Fibroblast of lung (primary cell): Measurements from ENCODE around the gene GOLGA1. TPM values are rescaled to one million over a fixed set of nuclear protein-coding genes. Genes with fewer than 3 reads are reported as not detected.
A peak's percentile ranks its signal among the peaks of the same experiment; 100 is the strongest.

Source experiments
- DNase-seq, 2 donors: peaks; one replicate each; pipeline versions ENCODE4 v3.0.0 to v3.0.0-alpha.2; 2010; ENCODE audit warnings: low read depth in 2 of 2
- H2AFZ ChIP-seq: 2 replicates; pipeline ENCODE4 v1.5.1; 2012; ENCODE audit warnings: low read length, control low read depth, inconsistent platforms
- H3K27ac ChIP-seq: 2 replicates; pipeline ENCODE4 v1.5.1; 2011; ENCODE audit warnings: low read length, control low read depth; ENCODE audit not compliant: insufficient read depth
- H3K27me3 ChIP-seq: 2 replicates; pipeline ENCODE4 v1.5.1; 2011; ENCODE audit warnings: mild to moderate bottlenecking, low read length; ENCODE audit not compliant: control insufficient read depth, insufficient read depth
- H3K36me3 ChIP-seq: 2 replicates; pipeline ENCODE4 v1.5.1; 2011; ENCODE audit warnings: low read length; ENCODE audit not compliant: control insufficient read depth, insufficient read depth
- H3K4me1 ChIP-seq: 2 replicates; pipeline ENCODE4 v1.5.1; 2011; ENCODE audit warnings: low read length; ENCODE audit not compliant: control insufficient read depth, insufficient read depth; ENCODE audit errors: extremely low read depth
- H3K4me2 ChIP-seq: 2 replicates; pipeline ENCODE4 v1.5.1; 2011; ENCODE audit warnings: low read length, control low read depth; ENCODE audit not compliant: insufficient read depth; ENCODE audit errors: extremely low read depth
- H3K4me3 ChIP-seq, 4 experiments: fragments of 200-600 bp in 1 of 4; sonication (generic) in 1 of 4; replicated peaks in 1 of 4; 2 replicates each; pipeline ENCODE4 v1.5.1; 2011 to 2016; ENCODE audit warnings: low read length in 4 of 4, low read depth in 3 of 4, mild to moderate bottlenecking in 3 of 4, control low read depth in 2 of 4, inconsistent platforms in 1 of 4, mixed read lengths in 1 of 4; ENCODE audit not compliant: insufficient read depth in 1 of 4; ENCODE audit errors: control extremely low read depth in 1 of 4
- H3K79me2 ChIP-seq: 2 replicates; pipeline ENCODE4 v1.5.1; 2012; ENCODE audit warnings: mild to moderate bottlenecking, low read length, inconsistent platforms; ENCODE audit not compliant: control insufficient read depth, insufficient read depth
- H3K9ac ChIP-seq: 2 replicates; pipeline ENCODE4 v1.5.1; 2011; ENCODE audit warnings: mild to moderate bottlenecking, low read length, control low read depth; ENCODE audit not compliant: insufficient read depth
- H3K9me3 ChIP-seq: 2 replicates; pipeline ENCODE4 v1.5.1; 2012; ENCODE audit warnings: low read depth, low read length; ENCODE audit not compliant: control insufficient read depth, insufficient read depth
- H4K20me1 ChIP-seq: 2 replicates; pipeline ENCODE4 v1.5.1; 2011; ENCODE audit warnings: low read length; ENCODE audit not compliant: control insufficient read depth, insufficient read depth; ENCODE audit errors: extremely low read depth
- EZH2 ChIP-seq: IDR thresholded peaks from 2 replicates; pipeline ENCODE4 v1.5.1; 2012; ENCODE audit warnings: low read length, control low read depth, mild to moderate bottlenecking; ENCODE audit errors: missing control alignments
- polyA plus RNA-seq, 2 donors: library from polyadenylated mRNA; depleted of rRNA in 1 of 2; stranded (reverse) in 1 of 2; unstranded in 1 of 2; fragments of >200 nt; gene quantifications; 2 replicates each; pipeline ENCODE4 v1.2.1, GENCODE V29; 2011 to 2012; ENCODE audit warnings: missing spikeins in 1 of 2
- total RNA-seq: library from RNA; depleted of rRNA; stranded (reverse); fragments of >200 nt; gene quantifications from 2 replicates; pipeline ENCODE4 v1.2.1, GENCODE V29; 2014
- TF ChIP-seq, protein P1 (sequence below), 2 donors: IDR thresholded peaks in 1 of 2; conservative IDR thresholded peaks in 1 of 2; 1 replicate in 1 of 2; 2 replicates in 1 of 2; pipeline ENCODE4 v1.5.1; 2011 to 2012; ENCODE audit warnings: low read length in 2 of 2, control low read depth in 1 of 2, inconsistent platforms in 1 of 2, low read depth in 1 of 2, mild to moderate bottlenecking in 1 of 2

Gene GOLGA1
- total and polyA plus RNA-seq, 2 donors (not counting 1 experiment from before 2014, with no cell fraction given) = 12.0 to 15.9 TPM

DNA sequence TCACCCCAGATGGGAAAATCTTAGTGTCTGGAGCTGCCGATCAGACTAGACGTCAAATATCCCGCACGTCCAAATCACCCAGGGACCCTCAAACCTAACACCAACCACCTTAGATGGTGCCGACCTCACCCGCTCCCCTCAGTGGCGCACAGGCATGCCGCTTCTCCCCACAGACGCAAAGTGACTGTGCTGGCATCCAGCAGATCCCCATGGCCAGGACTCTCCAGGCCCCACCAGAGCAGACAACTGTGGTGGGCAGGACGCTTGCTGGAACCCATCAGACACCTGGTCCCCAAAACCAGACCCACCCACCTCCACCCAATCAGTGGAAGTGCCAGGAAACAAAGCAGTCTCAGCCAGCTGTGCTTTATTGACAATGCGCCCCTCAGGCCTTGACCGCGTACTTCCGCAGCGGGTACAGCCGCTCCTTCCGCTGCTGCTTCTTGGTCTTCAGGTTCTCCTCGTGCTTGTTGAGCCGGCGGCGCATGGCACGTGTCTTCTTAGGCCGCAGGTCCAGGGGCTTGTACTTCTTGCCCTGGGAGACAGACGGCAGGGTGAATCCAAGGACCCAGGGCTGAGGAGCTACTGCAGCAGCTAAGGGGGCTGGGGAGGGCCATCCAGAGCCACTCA lies 83.2 kb downstream of the GOLGA1 start:
- H3K4me3 ChIP-seq = no peak overlapping the region
- no peak for DNase-seq
- H3K79me2 ChIP-seq = peaks cover 36% of the 10 kb centered on the region
- no peak overlapping the region for H2AFZ ChIP-seq
- no peak overlapping the region for H3K9ac ChIP-seq
- peaks cover 4% of the 10 kb centered on the region for H4K20me1 ChIP-seq
- no peaks in the 10 kb centered on the region for H3K27me3 ChIP-seq
- no peak for TF ChIP-seq EZH2
- TF ChIP-seq, protein P1, sequence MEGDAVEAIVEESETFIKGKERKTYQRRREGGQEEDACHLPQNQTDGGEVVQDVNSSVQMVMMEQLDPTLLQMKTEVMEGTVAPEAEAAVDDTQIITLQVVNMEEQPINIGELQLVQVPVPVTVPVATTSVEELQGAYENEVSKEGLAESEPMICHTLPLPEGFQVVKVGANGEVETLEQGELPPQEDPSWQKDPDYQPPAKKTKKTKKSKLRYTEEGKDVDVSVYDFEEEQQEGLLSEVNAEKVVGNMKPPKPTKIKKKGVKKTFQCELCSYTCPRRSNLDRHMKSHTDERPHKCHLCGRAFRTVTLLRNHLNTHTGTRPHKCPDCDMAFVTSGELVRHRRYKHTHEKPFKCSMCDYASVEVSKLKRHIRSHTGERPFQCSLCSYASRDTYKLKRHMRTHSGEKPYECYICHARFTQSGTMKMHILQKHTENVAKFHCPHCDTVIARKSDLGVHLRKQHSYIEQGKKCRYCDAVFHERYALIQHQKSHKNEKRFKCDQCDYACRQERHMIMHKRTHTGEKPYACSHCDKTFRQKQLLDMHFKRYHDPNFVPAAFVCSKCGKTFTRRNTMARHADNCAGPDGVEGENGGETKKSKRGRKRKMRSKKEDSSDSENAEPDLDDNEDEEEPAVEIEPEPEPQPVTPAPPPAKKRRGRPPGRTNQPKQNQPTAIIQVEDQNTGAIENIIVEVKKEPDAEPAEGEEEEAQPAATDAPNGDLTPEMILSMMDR (conservative IDR thresholded peaks at IDR 0.05 in 1 of 2, IDR thresholded peaks at IDR 0.05 in 1 of 2; ENCODE audit: low read depth in 1 of 2, low read length in 2 of 2) = no peak
- peaks cover 5% of the 10 kb centered on the region for H3K4me1 ChIP-seq
- H3K27ac ChIP-seq = no peak overlapping the region
- H3K4me2 ChIP-seq = no peak overlapping the region
- no peaks in the 10 kb centered on the region for H3K9me3 ChIP-seq
- peaks cover 36% of the 10 kb centered on the region for H3K36me3 ChIP-seq

DNA sequence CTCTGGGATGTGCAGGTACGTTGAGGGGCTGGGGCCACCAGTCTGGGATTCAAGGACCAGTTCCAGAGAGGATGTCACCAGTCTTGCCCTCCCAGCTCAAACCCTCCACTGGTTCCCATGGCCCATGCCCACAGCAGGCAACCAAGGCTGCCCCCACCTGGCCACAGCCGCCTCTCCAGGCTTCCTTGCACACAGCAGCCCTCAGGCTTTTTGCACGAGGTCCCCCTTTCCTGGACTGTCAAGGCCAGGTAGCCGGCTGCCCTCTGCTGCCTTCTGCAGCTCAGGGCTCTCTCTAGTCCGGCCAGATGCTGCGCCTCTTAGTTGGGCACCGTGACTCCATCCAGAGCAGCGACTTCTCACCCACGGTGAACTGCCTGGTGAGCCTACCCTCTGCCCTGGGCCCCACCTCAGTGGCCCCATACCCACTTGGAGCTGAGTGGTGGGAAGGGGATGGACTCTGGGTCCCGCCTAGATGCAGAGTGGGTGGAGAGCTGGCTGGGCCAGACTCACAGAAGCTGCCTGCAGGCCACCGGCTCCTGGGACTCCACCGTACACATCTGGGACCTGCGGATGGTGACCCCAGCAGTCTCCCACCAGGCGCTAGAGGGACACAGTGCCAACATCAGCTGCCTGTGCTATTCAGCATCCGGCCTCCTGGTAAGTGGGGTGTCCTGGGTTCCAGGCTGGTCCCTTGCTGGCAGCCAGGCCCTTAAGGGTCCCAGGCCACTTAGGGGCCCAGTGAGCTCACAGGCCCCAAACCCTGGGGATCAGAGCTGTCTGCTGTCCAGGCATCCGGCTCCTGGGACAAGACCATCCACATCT lies 84.7 kb downstream of the GOLGA1 start:
- Histone ChIP-seq H2AFZ (no peak overlapping the region), H3K4me1 (peaks cover 6% of the 10 kb centered on the region), H4K20me1 (peaks cover 4% of the 10 kb centered on the region), H3K27ac (no peak overlapping the region), H3K36me3 (peaks cover 36% of the 10 kb centered on the region), H3K27me3 (no peaks in the 10 kb centered on the region), H3K4me2 (no peak overlapping the region), H3K4me3 (no peak overlapping the region), H3K79me2 (peaks cover 30% of the 10 kb centered on the region), H3K9ac (no peak overlapping the region), H3K9me3 (no peaks in the 10 kb centered on the region)
- TF ChIP-seq, protein P1 (conservative IDR thresholded peaks at IDR 0.05 in 1 of 2, IDR thresholded peaks at IDR 0.05 in 1 of 2; ENCODE audit: low read depth in 1 of 2, low read length in 2 of 2) = peak in 1 of 2 donors; percentile 35
- TF ChIP-seq EZH2 = no peak
- DNase-seq = peak in 1 of 2 donors; percentile 23

DNA sequence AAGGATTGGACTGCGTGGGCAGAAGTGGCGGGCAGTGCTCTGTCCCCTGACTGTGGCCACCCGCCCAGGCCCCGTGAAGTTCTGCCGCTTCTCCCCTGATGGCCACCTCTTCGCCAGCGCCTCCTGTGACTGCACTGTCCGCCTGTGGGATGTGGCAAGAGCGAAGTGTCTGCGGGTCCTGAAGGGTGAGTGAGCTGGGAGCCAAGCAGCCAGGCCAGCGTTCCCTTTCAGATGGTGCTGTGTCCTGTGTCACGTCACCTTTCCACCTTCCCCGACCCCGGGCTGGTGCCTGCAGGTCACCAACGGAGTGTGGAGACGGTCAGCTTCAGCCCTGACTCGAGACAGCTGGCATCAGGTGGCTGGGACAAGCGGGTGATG lies 85.3 kb downstream of the GOLGA1 start:
- Histone ChIP-seq H2AFZ (no peak overlapping the region), H3K4me3 (no peak overlapping the region), H3K4me1 (peaks cover 6% of the 10 kb centered on the region), H3K9ac (no peak overlapping the region), H3K36me3 (peaks cover 32% of the 10 kb centered on the region), H3K79me2 (peaks cover 24% of the 10 kb centered on the region), H3K27ac (no peak overlapping the region), H3K4me2 (no peak overlapping the region), H3K27me3 (no peaks in the 10 kb centered on the region), H4K20me1 (peaks cover 3% of the 10 kb centered on the region), H3K9me3 (no peaks in the 10 kb centered on the region)
- TF ChIP-seq EZH2 = no peak
- TF ChIP-seq, protein P1 (conservative IDR thresholded peaks at IDR 0.05 in 1 of 2, IDR thresholded peaks at IDR 0.05 in 1 of 2; ENCODE audit: low read depth in 1 of 2, low read length in 2 of 2) = no peak
- DNase-seq = no peak
